Muscle of back (tissue), 10 donors: ENCODE results near the gene KRT9. TPM values are rescaled to one million over a fixed set of nuclear protein-coding genes. Genes with fewer than 3 reads are reported as not detected.

Experiments
- polyA plus RNA-seq, 10 donors: library from polyadenylated mRNA; unstranded; fragments of 120-200 nt; gene quantifications; one replicate each; pipeline ENCODE4 v1.2.1, GENCODE V29; 2013; ENCODE audit not compliant: insufficient read length in 10 of 10

The KRT9 gene
- polyA plus RNA-seq, 10 donors = 0.08 to 0.19 TPM; not detected in 8

Other genes starting within 250 kb of the KRT9 start
- not detected for gene KRT33A, start 221.2 kb downstream of the KRT9 start, polyA plus RNA-seq
- under 1 TPM in 6 of 10 donors, not detected in 4; 0.09 to 0.26 (median 0.18) TPM for gene KRT33B, start 202.2 kb downstream of the KRT9 start, polyA plus RNA-seq
- under 1 TPM in 1 of 10 donors, not detected in 9; 0.12 TPM for gene KRT34, start 189.8 kb downstream of the KRT9 start, polyA plus RNA-seq
- gene KRT31, start 174.5 kb downstream of the KRT9 start, polyA plus RNA-seq = 1 to 10 TPM; 3.3 to 6.5 (median 4.7) TPM
- not detected for gene KRT37, start 147.5 kb downstream of the KRT9 start, polyA plus RNA-seq
- not detected for gene KRT38, start 131.1 kb downstream of the KRT9 start, polyA plus RNA-seq
- gene KRT32, start 104.7 kb downstream of the KRT9 start, polyA plus RNA-seq = under 1 TPM in 1 of 10 donors, not detected in 9; 0.11 TPM
- not detected for gene KRT35, start 90.9 kb downstream of the KRT9 start, polyA plus RNA-seq
- gene KRT36, start 82.1 kb downstream of the KRT9 start, polyA plus RNA-seq = not detected
- 100 to 1,000 TPM in 1 of 10 donors, 10 to 100 TPM in 1, under 1 TPM in 4, not detected in 4; 0.31 to 228 (median 0.67) TPM for gene KRT13, start 66.4 kb downstream of the KRT9 start, polyA plus RNA-seq
- 100 to 1,000 TPM in 1 of 10 donors, 10 to 100 TPM in 1, under 1 TPM in 3, not detected in 5; 0.10 to 122 (median 0.89) TPM for gene KRT15, start 53.2 kb downstream of the KRT9 start, polyA plus RNA-seq
- gene KRT19, start 43.8 kb downstream of the KRT9 start, polyA plus RNA-seq = 10 to 100 TPM in 2 of 10 donors, 1 to 10 TPM in 2, under 1 TPM in 5, not detected in 1; 0.50 to 68.0 (median 0.83) TPM
- gene KRT14, start 14.8 kb upstream of the KRT9 start, polyA plus RNA-seq = 10 to 100 TPM in 2 of 10 donors, under 1 TPM in 5, not detected in 3; 0.26 to 72.1 (median 0.46) TPM
- gene KRT16, start 40.7 kb upstream of the KRT9 start, polyA plus RNA-seq = 1 to 10 TPM in 1 of 10 donors, under 1 TPM in 1, not detected in 8; 0.84 to 2.3 TPM
- gene KRT17, start 52.5 kb upstream of the KRT9 start, polyA plus RNA-seq = 100 to 1,000 TPM in 2 of 10 donors, 1 to 10 TPM in 5, under 1 TPM in 3; 0.46 to 228 (median 1.6) TPM
- gene EIF1, start 116.8 kb upstream of the KRT9 start, polyA plus RNA-seq = 100 to 1,000 TPM; 761 to 893 (median 828) TPM
- gene GAST, start 140.3 kb upstream of the KRT9 start, polyA plus RNA-seq = under 1 TPM in 1 of 10 donors, not detected in 9; 0.72 TPM
- gene HAP1, start 162.6 kb upstream of the KRT9 start, polyA plus RNA-seq = under 1 TPM in 8 of 10 donors, not detected in 2; 0.04 to 0.32 (median 0.08) TPM
- gene JUP, start 214.7 kb upstream of the KRT9 start, polyA plus RNA-seq = 10 to 100 TPM; 26.8 to 68.0 (median 32.1) TPM
- gene P3H4, start 239.9 kb upstream of the KRT9 start, polyA plus RNA-seq = 10 to 100 TPM; 27.6 to 59.2 (median 40.2) TPM
- gene FKBP10, start 240.9 kb upstream of the KRT9 start, polyA plus RNA-seq = 100 to 1,000 TPM; 104 to 191 (median 135) TPM